Trophoblast cell (in vitro differentiated cells and primary cell): ENCODE data around the gene TNFAIP8L3.

Source experiments
- DNase-seq, 2 donors: peaks; one replicate each; pipeline ENCODE4 v3.0.0-alpha.2; 2016
- H2AFZ ChIP-seq: 2 replicates; pipeline ENCODE4 v1.6.1; 2013; ENCODE audit warnings: low read length, moderate library complexity, mild to moderate bottlenecking; ENCODE audit not compliant: insufficient read depth, poor library complexity
- H2AK5ac ChIP-seq: 2 replicates; pipeline ENCODE4 v1.6.1; 2013; ENCODE audit warnings: mild to moderate bottlenecking, low read length
- H2BK120ac ChIP-seq: 2 replicates; pipeline ENCODE4 v1.6.1; 2013; ENCODE audit warnings: low read length, mild to moderate bottlenecking, moderate library complexity; ENCODE audit not compliant: insufficient read depth, poor library complexity
- H2BK12ac ChIP-seq: 2 replicates; pipeline ENCODE4 v1.6.1; 2013; ENCODE audit warnings: mild to moderate bottlenecking, low read length, moderate library complexity
- H2BK5ac ChIP-seq: 2 replicates; pipeline ENCODE4 v1.6.1; 2013; ENCODE audit warnings: low read length, low read depth, moderate library complexity, mild to moderate bottlenecking; ENCODE audit not compliant: poor library complexity
- H3K14ac ChIP-seq: 2 replicates; pipeline ENCODE4 v1.6.1; 2013; ENCODE audit warnings: mild to moderate bottlenecking, low read length
- H3K18ac ChIP-seq: 2 replicates; pipeline ENCODE4 v1.6.1; 2013; ENCODE audit warnings: mild to moderate bottlenecking, low read length
- H3K23ac ChIP-seq: 2 replicates; pipeline ENCODE4 v1.6.1; 2013; ENCODE audit warnings: low read length
- H3K27ac ChIP-seq: 2 replicates; pipeline ENCODE4 v1.5.1; 2013; ENCODE audit warnings: low read depth, mild to moderate bottlenecking, inconsistent platforms, low read length, moderate library complexity
- H3K27me3 ChIP-seq: 2 replicates; pipeline ENCODE4 v1.6.1; 2013; ENCODE audit warnings: inconsistent platforms, mild to moderate bottlenecking, low read length, moderate library complexity; ENCODE audit not compliant: insufficient read depth
- H3K36me3 ChIP-seq, 2 experiments: 1 replicate in 1 of 2; 2 replicates in 1 of 2; pipeline ENCODE4 v1.6.1; 2013; ENCODE audit warnings: low read length in 2 of 2, mild to moderate bottlenecking in 2 of 2, moderate library complexity in 1 of 2; ENCODE audit not compliant: insufficient read depth in 2 of 2, control insufficient read depth in 1 of 2
- H3K4ac ChIP-seq: 2 replicates; pipeline ENCODE4 v1.6.1; 2013; ENCODE audit warnings: low read depth, mild to moderate bottlenecking, low read length, moderate library complexity
- H3K4me1 ChIP-seq, 2 experiments: 1 replicate in 1 of 2; 2 replicates in 1 of 2; pipeline ENCODE4 v1.6.1; 2013; ENCODE audit warnings: low read length in 2 of 2, mild to moderate bottlenecking in 2 of 2, moderate library complexity in 1 of 2; ENCODE audit not compliant: insufficient read depth in 2 of 2, control insufficient read depth in 1 of 2
- H3K4me2 ChIP-seq: 2 replicates; pipeline ENCODE4 v1.6.1; 2013; ENCODE audit warnings: inconsistent platforms, mild to moderate bottlenecking, low read length, moderate library complexity
- H3K4me3 ChIP-seq: 2 replicates; pipeline ENCODE4 v1.5.1; 2013; ENCODE audit warnings: mild to moderate bottlenecking, low read depth, low read length, inconsistent platforms
- H3K79me1 ChIP-seq: one replicate; pipeline ENCODE4 v1.6.1; 2013; ENCODE audit warnings: low read length
- H3K79me2 ChIP-seq: 2 replicates; pipeline ENCODE4 v1.6.1; 2013; ENCODE audit warnings: low read length, mild to moderate bottlenecking; ENCODE audit not compliant: control insufficient read depth, insufficient read depth, poor library complexity
- H3K9ac ChIP-seq: 2 replicates; pipeline ENCODE4 v1.6.1; 2013; ENCODE audit warnings: mild to moderate bottlenecking, low read length
- H3K9me3 ChIP-seq: 2 replicates; pipeline ENCODE4 v1.6.1; 2013; ENCODE audit warnings: low read depth, mild to moderate bottlenecking, control low read depth, inconsistent platforms, low read length; ENCODE audit not compliant: insufficient read depth
- H4K12ac ChIP-seq: 2 replicates; pipeline ENCODE4 v1.6.1; 2013; ENCODE audit warnings: low read depth, mild to moderate bottlenecking, low read length, moderate library complexity
- H4K8ac ChIP-seq: 2 replicates; pipeline ENCODE4 v1.6.1; 2013; ENCODE audit warnings: low read depth, mild to moderate bottlenecking, low read length, moderate library complexity
- H4K91ac ChIP-seq: one replicate; pipeline ENCODE4 v1.6.1; 2013; ENCODE audit warnings: low read depth, mild to moderate bottlenecking, low read length, moderate library complexity
- WGBS: extraction: QIAGEN DNeasy Blood & Tissue Kit; methylation state at CpG from one replicate; pipeline ENCODE4 v1.1.7; 2013; ENCODE audit warnings: missing lambda C conversion rate; ENCODE audit not compliant: insufficient read length, insufficient coverage; ENCODE audit errors: extremely low coverage; 5-methylcytosine and 5-hydroxymethylcytosine counted together

The TNFAIP8L3 gene

GRCh38 chr15:51086409-51086808 lies 8.3 kb downstream of the TNFAIP8L3 start:
- no peak overlapping the region for H3K4me2 ChIP-seq
- H3K36me3 ChIP-seq = no peaks in the 10 kb centered on the region
- no peak overlapping the region for H4K91ac ChIP-seq
- H2BK120ac ChIP-seq = no peak overlapping the region
- H3K4me3 ChIP-seq = no peak overlapping the region
- H3K14ac ChIP-seq = no peak overlapping the region
- H2AK5ac ChIP-seq = no peak overlapping the region
- peaks cover 7% of the 10 kb centered on the region for H3K27me3 ChIP-seq
- no peak overlapping the region for H3K27ac ChIP-seq
- DNase-seq = no peak
- H3K9me3 ChIP-seq = no peaks in the 10 kb centered on the region
- H3K79me2 ChIP-seq = no peaks in the 10 kb centered on the region
- no peak overlapping the region for H3K18ac ChIP-seq
- WGBS = no CpG with 5 or more reads among the region's 4 CpGs
- no peak overlapping the region for H3K23ac ChIP-seq
- no peak overlapping the region for H3K4ac ChIP-seq
- no peaks in the 10 kb centered on the region for H3K4me1 ChIP-seq
- H2BK5ac ChIP-seq = no peak overlapping the region
- H2BK12ac ChIP-seq = no peak overlapping the region
- H3K79me1 ChIP-seq = no peaks in the 10 kb centered on the region
- no peak overlapping the region for H4K8ac ChIP-seq
- H4K12ac ChIP-seq = no peak overlapping the region
- H2AFZ ChIP-seq = no peak overlapping the region
- H3K9ac ChIP-seq = no peak overlapping the region

DNA sequence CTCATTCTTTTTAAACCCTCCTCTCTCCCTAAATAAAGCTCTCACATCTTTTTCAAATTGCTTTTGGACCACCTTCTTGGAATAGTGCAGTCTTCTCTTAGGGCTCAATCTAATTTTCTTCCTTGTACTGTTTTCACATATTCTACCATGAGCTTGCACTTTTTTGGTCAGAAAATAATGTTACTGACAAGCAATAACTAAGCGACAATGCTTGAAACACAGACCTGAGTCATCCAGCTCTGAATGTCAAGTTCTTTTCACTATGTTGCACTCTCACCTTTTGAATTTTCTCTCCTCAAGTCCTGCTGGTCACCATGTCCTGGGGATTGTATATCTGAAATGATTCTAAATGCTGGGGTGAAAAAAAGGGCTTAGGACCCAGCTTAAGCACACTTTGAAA lies 8.9 kb downstream of the TNFAIP8L3 start:
- Histone ChIP-seq H3K23ac (no peak overlapping the region), H3K27ac (no peak overlapping the region), H3K27me3 (peaks cover 3% of the 10 kb centered on the region), H3K79me2 (no peaks in the 10 kb centered on the region), H4K12ac (no peak overlapping the region), H3K36me3 (no peaks in the 10 kb centered on the region), H3K9me3 (no peaks in the 10 kb centered on the region), H2AFZ (no peak overlapping the region), H3K14ac (no peak overlapping the region), H2AK5ac (no peak overlapping the region), H2BK5ac (no peak overlapping the region), H2BK12ac (no peak overlapping the region), H4K8ac (no peak overlapping the region), H3K4me2 (no peak overlapping the region), H3K4me3 (no peak overlapping the region), H3K18ac (no peak overlapping the region), H3K4me1 (no peaks in the 10 kb centered on the region), H4K91ac (no peak overlapping the region), H3K79me1 (no peaks in the 10 kb centered on the region), H2BK120ac (no peak overlapping the region), H3K9ac (no peak overlapping the region), H3K4ac (no peak overlapping the region)
- no peak for DNase-seq
- WGBS = no CpG with 5 or more reads among the region's 1 CpG

DNA sequence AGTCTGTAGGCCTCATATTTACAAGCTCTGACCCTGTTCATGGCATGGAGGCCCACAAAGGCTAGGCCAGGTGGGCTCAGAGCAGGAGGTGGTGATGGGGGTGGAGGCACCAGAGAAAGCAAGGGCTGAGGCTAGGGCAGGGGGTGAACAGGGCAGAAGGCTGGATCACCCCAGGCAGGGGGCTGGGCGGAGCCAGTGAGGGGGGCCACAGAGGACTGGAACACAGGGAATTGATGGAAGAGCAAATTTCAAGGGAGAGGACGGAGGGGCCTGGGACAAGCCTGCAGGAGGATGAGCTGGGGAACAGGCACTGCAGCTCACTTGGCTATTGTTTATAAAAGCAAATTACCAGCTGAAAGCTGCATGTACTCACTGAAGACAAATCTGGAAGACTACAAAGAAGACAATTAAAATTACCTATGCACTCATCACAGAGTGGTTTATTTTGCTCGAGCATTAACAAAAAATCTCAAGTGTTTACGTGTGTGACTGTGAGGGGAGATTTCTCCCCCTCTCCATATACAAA lies 11.0 kb downstream of the TNFAIP8L3 start:
- Histone ChIP-seq H3K4ac (no peak overlapping the region), H3K36me3 (no peaks in the 10 kb centered on the region), H3K23ac (no peak overlapping the region), H3K4me1 (peaks cover 0 to 2% of the 10 kb centered on the region in 2 experiments), H2BK12ac (no peak overlapping the region), H3K27me3 (no peaks in the 10 kb centered on the region), H3K14ac (no peak overlapping the region), H3K79me1 (no peaks in the 10 kb centered on the region), H2BK120ac (no peak overlapping the region), H4K91ac (no peak overlapping the region), H3K79me2 (no peaks in the 10 kb centered on the region), H3K18ac (no peak overlapping the region), H4K8ac (no peak overlapping the region), H3K4me3 (no peak overlapping the region), H2AK5ac (no peak overlapping the region), H2AFZ (no peak overlapping the region), H3K4me2 (no peak overlapping the region), H3K9ac (no peak overlapping the region), H3K9me3 (no peaks in the 10 kb centered on the region), H4K12ac (no peak overlapping the region), H2BK5ac (no peak overlapping the region), H3K27ac (no peak overlapping the region)
- no peak for DNase-seq
- no CpG with 5 or more reads among the region's 4 CpGs for WGBS

GRCh38 chr15:51082246-51082645 lies 12.5 kb downstream of the TNFAIP8L3 start:
- no peak overlapping the region for H2BK5ac ChIP-seq
- H3K4ac ChIP-seq = no peak overlapping the region
- no peak overlapping the region for H4K91ac ChIP-seq
- H3K27ac ChIP-seq = no peak overlapping the region
- H3K79me2 ChIP-seq = no peaks in the 10 kb centered on the region
- no peak overlapping the region for H3K4me2 ChIP-seq
- no peaks in the 10 kb centered on the region for H3K9me3 ChIP-seq
- no peaks in the 10 kb centered on the region for H3K27me3 ChIP-seq
- no peaks in the 10 kb centered on the region for H3K79me1 ChIP-seq
- no peak overlapping the region for H3K4me3 ChIP-seq
- H3K23ac ChIP-seq = no peak overlapping the region
- WGBS = no CpG with 5 or more reads among the region's 1 CpG
- H4K8ac ChIP-seq = no peak overlapping the region
- no peak overlapping the region for H4K12ac ChIP-seq
- no peaks in the 10 kb centered on the region for H3K36me3 ChIP-seq
- H3K18ac ChIP-seq = no peak overlapping the region
- H2BK120ac ChIP-seq = no peak overlapping the region
- H2AFZ ChIP-seq = no peak overlapping the region
- no peak overlapping the region for H3K9ac ChIP-seq
- H3K4me1 ChIP-seq = peaks cover 0 to 2% of the 10 kb centered on the region in 2 experiments
- DNase-seq = no peak
- no peak overlapping the region for H3K14ac ChIP-seq
- no peak overlapping the region for H2BK12ac ChIP-seq
- H2AK5ac ChIP-seq = no peak overlapping the region
